Ishikawa (cell line): ENCODE results near the gene LPAR3.

ENCODE experiments used
- CEBPB ChIP-seq: IDR thresholded peaks from 2 replicates; pipeline ENCODE4 v1.6.1; 2012
- EGR1 ChIP-seq: IDR thresholded peaks from 2 replicates; pipeline ENCODE4 v1.6.1; 2012
- NFIC ChIP-seq: IDR thresholded peaks from 2 replicates; pipeline ENCODE4 v1.6.1; 2012
- TF ChIP-seq, protein P1 (sequence below): IDR thresholded peaks from 2 replicates; pipeline ENCODE4 v1.6.1; 2012; ENCODE audit warnings: low read depth, mild to moderate bottlenecking

DNA sequence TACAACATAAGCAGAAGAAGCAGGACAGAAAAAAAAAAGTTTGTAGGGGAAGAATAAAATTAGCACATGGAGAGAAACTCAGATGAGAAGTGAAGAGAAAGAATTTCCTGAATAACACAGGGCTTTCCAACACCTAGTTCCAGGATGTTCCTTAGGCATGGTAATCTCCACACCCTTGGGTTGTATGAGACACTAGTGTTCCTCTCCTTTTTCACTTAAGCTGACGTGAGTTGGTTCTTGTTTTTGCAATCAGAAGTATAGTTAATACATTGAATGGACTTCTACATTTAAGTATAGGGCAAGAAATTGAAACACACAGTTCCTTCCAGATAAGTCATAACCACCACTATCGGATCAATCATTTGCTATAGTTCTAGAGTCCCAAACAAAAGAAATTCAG lies 51.0 kb downstream of the LPAR3 start:
- no peak for TF ChIP-seq EGR1
- TF ChIP-seq, protein P1, sequence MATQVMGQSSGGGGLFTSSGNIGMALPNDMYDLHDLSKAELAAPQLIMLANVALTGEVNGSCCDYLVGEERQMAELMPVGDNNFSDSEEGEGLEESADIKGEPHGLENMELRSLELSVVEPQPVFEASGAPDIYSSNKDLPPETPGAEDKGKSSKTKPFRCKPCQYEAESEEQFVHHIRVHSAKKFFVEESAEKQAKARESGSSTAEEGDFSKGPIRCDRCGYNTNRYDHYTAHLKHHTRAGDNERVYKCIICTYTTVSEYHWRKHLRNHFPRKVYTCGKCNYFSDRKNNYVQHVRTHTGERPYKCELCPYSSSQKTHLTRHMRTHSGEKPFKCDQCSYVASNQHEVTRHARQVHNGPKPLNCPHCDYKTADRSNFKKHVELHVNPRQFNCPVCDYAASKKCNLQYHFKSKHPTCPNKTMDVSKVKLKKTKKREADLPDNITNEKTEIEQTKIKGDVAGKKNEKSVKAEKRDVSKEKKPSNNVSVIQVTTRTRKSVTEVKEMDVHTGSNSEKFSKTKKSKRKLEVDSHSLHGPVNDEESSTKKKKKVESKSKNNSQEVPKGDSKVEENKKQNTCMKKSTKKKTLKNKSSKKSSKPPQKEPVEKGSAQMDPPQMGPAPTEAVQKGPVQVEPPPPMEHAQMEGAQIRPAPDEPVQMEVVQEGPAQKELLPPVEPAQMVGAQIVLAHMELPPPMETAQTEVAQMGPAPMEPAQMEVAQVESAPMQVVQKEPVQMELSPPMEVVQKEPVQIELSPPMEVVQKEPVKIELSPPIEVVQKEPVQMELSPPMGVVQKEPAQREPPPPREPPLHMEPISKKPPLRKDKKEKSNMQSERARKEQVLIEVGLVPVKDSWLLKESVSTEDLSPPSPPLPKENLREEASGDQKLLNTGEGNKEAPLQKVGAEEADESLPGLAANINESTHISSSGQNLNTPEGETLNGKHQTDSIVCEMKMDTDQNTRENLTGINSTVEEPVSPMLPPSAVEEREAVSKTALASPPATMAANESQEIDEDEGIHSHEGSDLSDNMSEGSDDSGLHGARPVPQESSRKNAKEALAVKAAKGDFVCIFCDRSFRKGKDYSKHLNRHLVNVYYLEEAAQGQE: no peak
- TF ChIP-seq NFIC: no peak
- no peak for TF ChIP-seq CEBPB
